HepG2 (cell line): ENCODE results near the gene SLC12A1.

ENCODE experiments used
- MTA3 ChIP-seq: sonication (generic); formaldehyde crosslinking; IDR thresholded peaks from 2 replicates; pipeline ENCODE4 v1.4.0; 2020; ENCODE audit warnings: missing genetic modification reagents
- TAF1 ChIP-seq: sonication (generic); formaldehyde crosslinking; IDR thresholded peaks from 2 replicates; pipeline ENCODE4 v1.4.0; 2020; ENCODE audit warnings: missing genetic modification reagents
- U2AF1 ChIP-seq: fragments of 200-400 bp; formaldehyde crosslinking; optimal IDR thresholded peaks from 2 replicates; pipeline ENCODE3; 2017; ENCODE audit warnings: mild to moderate bottlenecking, low read depth, low read length
- ZNF274 ChIP-seq: sonication (generic); formaldehyde crosslinking; IDR thresholded peaks from 2 replicates; pipeline ENCODE4 v1.5.1; 2020; ENCODE audit warnings: mild to moderate bottlenecking, missing genetic modification reagents
- ZNF296 ChIP-seq: sonication (generic); formaldehyde crosslinking; conservative IDR thresholded peaks from 2 replicates; pipeline ENCODE4 v1.5.0; 2020; ENCODE audit warnings: mild to moderate bottlenecking, missing genetic modification reagents
- ZNF331 ChIP-seq: sonication (generic); formaldehyde crosslinking; IDR thresholded peaks from 2 replicates; pipeline ENCODE4 v1.4.0; 2020; ENCODE audit warnings: missing genetic modification reagents
- ZSCAN30 ChIP-seq: sonication (generic); formaldehyde crosslinking; IDR thresholded peaks from 2 replicates; pipeline ENCODE4 v1.5.0; 2020; ENCODE audit warnings: mild to moderate bottlenecking, missing genetic modification reagents
- TF ChIP-seq, protein P1 (sequence below), 2 experiments: sonication (generic) in 1 of 2; formaldehyde crosslinking in 1 of 2; IDR thresholded peaks; 2 replicates each; pipeline versions ENCODE4 v1.5.1 to v1.6.1; 2011 to 2020; ENCODE audit warnings: borderline replicate concordance in 1 of 2, low read depth in 1 of 2, low read length in 1 of 2, mild to moderate bottlenecking in 1 of 2, missing genetic modification reagents in 1 of 2, moderate library complexity in 1 of 2
- TF ChIP-seq, protein P2 (sequence below): sonication (generic); formaldehyde crosslinking; IDR thresholded peaks from 2 replicates; pipeline ENCODE4 v1.5.0; 2020; ENCODE audit warnings: mild to moderate bottlenecking, missing genetic modification reagents, moderate library complexity
- TF ChIP-seq, protein P3 (sequence below): sonication (generic); formaldehyde crosslinking; IDR thresholded peaks from 2 replicates; pipeline ENCODE4 v1.8.0; 2022; ENCODE audit warnings: mild to moderate bottlenecking, missing genetic modification reagents; ENCODE audit not compliant: insufficient replicate concordance

GRCh38 chr15:48176957-48177356 lies 29.1 kb upstream of the SLC12A1 start:
- TF ChIP-seq ZNF274 (CRISPR knock-in tag) (no peak), MTA3 (CRISPR knock-in tag) (no peak), ZSCAN30 (CRISPR knock-in tag) (no peak), TAF1 (CRISPR knock-in tag) (no peak), ZNF331 (no peak), ZNF296 (CRISPR knock-in tag) (no peak), U2AF1 (no peak)
- TF ChIP-seq, protein P1, sequence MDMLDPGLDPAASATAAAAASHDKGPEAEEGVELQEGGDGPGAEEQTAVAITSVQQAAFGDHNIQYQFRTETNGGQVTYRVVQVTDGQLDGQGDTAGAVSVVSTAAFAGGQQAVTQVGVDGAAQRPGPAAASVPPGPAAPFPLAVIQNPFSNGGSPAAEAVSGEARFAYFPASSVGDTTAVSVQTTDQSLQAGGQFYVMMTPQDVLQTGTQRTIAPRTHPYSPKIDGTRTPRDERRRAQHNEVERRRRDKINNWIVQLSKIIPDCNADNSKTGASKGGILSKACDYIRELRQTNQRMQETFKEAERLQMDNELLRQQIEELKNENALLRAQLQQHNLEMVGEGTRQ (IDR thresholded peaks at IDR 0.05; ENCODE audit: low read depth, low read length) = no peak
- TF ChIP-seq, protein P1 (CRISPR knock-in tag; IDR thresholded peaks at IDR 0.05; ENCODE audit: borderline replicate concordance) = no peak
- TF ChIP-seq, protein P2, sequence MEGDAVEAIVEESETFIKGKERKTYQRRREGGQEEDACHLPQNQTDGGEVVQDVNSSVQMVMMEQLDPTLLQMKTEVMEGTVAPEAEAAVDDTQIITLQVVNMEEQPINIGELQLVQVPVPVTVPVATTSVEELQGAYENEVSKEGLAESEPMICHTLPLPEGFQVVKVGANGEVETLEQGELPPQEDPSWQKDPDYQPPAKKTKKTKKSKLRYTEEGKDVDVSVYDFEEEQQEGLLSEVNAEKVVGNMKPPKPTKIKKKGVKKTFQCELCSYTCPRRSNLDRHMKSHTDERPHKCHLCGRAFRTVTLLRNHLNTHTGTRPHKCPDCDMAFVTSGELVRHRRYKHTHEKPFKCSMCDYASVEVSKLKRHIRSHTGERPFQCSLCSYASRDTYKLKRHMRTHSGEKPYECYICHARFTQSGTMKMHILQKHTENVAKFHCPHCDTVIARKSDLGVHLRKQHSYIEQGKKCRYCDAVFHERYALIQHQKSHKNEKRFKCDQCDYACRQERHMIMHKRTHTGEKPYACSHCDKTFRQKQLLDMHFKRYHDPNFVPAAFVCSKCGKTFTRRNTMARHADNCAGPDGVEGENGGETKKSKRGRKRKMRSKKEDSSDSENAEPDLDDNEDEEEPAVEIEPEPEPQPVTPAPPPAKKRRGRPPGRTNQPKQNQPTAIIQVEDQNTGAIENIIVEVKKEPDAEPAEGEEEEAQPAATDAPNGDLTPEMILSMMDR = no peak
- TF ChIP-seq, protein P3, sequence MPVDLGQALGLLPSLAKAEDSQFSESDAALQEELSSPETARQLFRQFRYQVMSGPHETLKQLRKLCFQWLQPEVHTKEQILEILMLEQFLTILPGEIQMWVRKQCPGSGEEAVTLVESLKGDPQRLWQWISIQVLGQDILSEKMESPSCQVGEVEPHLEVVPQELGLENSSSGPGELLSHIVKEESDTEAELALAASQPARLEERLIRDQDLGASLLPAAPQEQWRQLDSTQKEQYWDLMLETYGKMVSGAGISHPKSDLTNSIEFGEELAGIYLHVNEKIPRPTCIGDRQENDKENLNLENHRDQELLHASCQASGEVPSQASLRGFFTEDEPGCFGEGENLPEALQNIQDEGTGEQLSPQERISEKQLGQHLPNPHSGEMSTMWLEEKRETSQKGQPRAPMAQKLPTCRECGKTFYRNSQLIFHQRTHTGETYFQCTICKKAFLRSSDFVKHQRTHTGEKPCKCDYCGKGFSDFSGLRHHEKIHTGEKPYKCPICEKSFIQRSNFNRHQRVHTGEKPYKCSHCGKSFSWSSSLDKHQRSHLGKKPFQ (CRISPR knock-in tag) = no peak
